IMR-90 (cell line): Measurements from ENCODE around the gene DCLK1. TPM values are rescaled to one million over a fixed set of nuclear protein-coding genes. Genes with fewer than 3 reads are reported as not detected.

ENCODE experiments used
- ATAC-seq: fragments of 200-7000 bp; cut with Tn5 transposase; 2 replicates; pipeline ENCODE4 v1.9.1; 2020; ENCODE audit warnings: low read depth, mild to moderate bottlenecking, moderate library complexity
- BruUV-seq: library from RNA; stranded (reverse); fragments of 400-500 nt; replicated peaks from 2 replicates; lab custom pipeline; 2021; lab: Mats Ljungman, UMichigan
- CTCF ChIA-PET: fragments of 300-600 bp; formaldehyde crosslinking; extraction: SDS; loops from one replicate; lab custom pipeline; 2021; ENCODE audit warnings: antibody characterized with exemption; lab: Yijun Ruan, JAX
- POLR2A ChIA-PET: fragments of 300-600 bp; sonication (Branson Sonifier 250); formaldehyde crosslinking; loops from one replicate; lab custom pipeline; 2022; ENCODE audit warnings: antibody characterized with exemption; ENCODE audit not compliant: unreplicated experiment; lab: Charles Lee
- DNase-seq: peaks from one replicate; pipeline ENCODE4 v3.0.0; 2013
- H2AFZ ChIP-seq: replicated peaks from 2 replicates; pipeline ENCODE3; 2013; ENCODE audit warnings: low read length, mild to moderate bottlenecking; ENCODE audit not compliant: poor library complexity
- H2AK5ac ChIP-seq: 2 replicates; pipeline ENCODE4 v1.6.1; 2013; ENCODE audit warnings: low read depth, low read length, inconsistent platforms
- H2AK9ac ChIP-seq: replicated peaks from 2 replicates; pipeline ENCODE3; 2013; ENCODE audit warnings: mild to moderate bottlenecking, low read depth, low read length, moderate library complexity; ENCODE audit not compliant: poor library complexity
- H2BK120ac ChIP-seq: 2 replicates; pipeline ENCODE4 v1.6.1; 2013; ENCODE audit warnings: low read depth, low read length, inconsistent platforms
- H2BK15ac ChIP-seq: 3 replicates; pipeline ENCODE4 v1.6.1; 2013; ENCODE audit warnings: low read depth, low read length, inconsistent platforms
- H2BK20ac ChIP-seq: 2 replicates; pipeline ENCODE4 v1.6.1; 2013; ENCODE audit warnings: low read depth, mild to moderate bottlenecking, inconsistent platforms, low read length, moderate library complexity
- H2BK5ac ChIP-seq: 2 replicates; pipeline ENCODE4 v1.6.1; 2013; ENCODE audit warnings: mild to moderate bottlenecking, low read depth, low read length, inconsistent platforms; ENCODE audit not compliant: poor library complexity, severe bottlenecking
- H3K14ac ChIP-seq: replicated peaks from 2 replicates; pipeline ENCODE4 v1.6.1; 2013; ENCODE audit warnings: low read depth, low read length, inconsistent platforms
- H3K18ac ChIP-seq: 2 replicates; pipeline ENCODE4 v1.6.1; 2013; ENCODE audit warnings: low read depth, low read length, control low read depth
- H3K23ac ChIP-seq: 2 replicates; pipeline ENCODE4 v1.6.1; 2013; ENCODE audit warnings: low read depth, low read length, inconsistent platforms
- H3K27ac ChIP-seq: 2 replicates; pipeline ENCODE4 v1.5.1; 2013; ENCODE audit warnings: mild to moderate bottlenecking, control low read depth, low read length; ENCODE audit not compliant: insufficient read depth
- H3K27me3 ChIP-seq: 2 replicates; pipeline ENCODE4 v1.6.1; 2013; ENCODE audit warnings: low read length; ENCODE audit not compliant: control insufficient read depth, insufficient read depth
- H3K36me3 ChIP-seq: 2 replicates; pipeline ENCODE4 v1.6.1; 2013; ENCODE audit warnings: low read length, mixed read lengths; ENCODE audit not compliant: control insufficient read depth, insufficient read depth
- H3K4ac ChIP-seq: 2 replicates; pipeline ENCODE4 v1.6.1; 2013; ENCODE audit warnings: low read depth, low read length, inconsistent platforms
- H3K4me1 ChIP-seq: 2 replicates; pipeline ENCODE4 v1.6.1; 2013; ENCODE audit warnings: low read length, mixed read lengths; ENCODE audit not compliant: control insufficient read depth, insufficient read depth
- H3K4me2 ChIP-seq: 2 replicates; pipeline ENCODE4 v1.6.1; 2013; ENCODE audit warnings: low read depth, mild to moderate bottlenecking, control low read depth, low read length, moderate library complexity
- H3K4me3 ChIP-seq: 2 replicates; pipeline ENCODE4 v1.5.1; 2013; ENCODE audit warnings: low read depth, mild to moderate bottlenecking, control low read depth, low read length, moderate library complexity; ENCODE audit not compliant: insufficient read depth
- H3K56ac ChIP-seq: 2 replicates; pipeline ENCODE4 v1.6.1; 2013; ENCODE audit warnings: low read length, inconsistent platforms; ENCODE audit not compliant: insufficient read depth; ENCODE audit errors: extremely low read depth
- H3K79me1 ChIP-seq, 2 experiments: 2 replicates each; pipeline ENCODE4 v1.6.1; 2013; ENCODE audit warnings: low read length in 2 of 2, inconsistent platforms in 1 of 2, low read depth in 1 of 2
- H3K9ac ChIP-seq: 2 replicates; pipeline ENCODE4 v1.6.1; 2013; ENCODE audit warnings: low read depth, low read length, control low read depth
- H3K9me1 ChIP-seq: 2 replicates; pipeline ENCODE4 v1.6.1; 2013; ENCODE audit warnings: low read length, inconsistent platforms; ENCODE audit not compliant: insufficient read depth
- H3K9me3 ChIP-seq: 2 replicates; pipeline ENCODE4 v1.6.1; 2013; ENCODE audit warnings: low read length; ENCODE audit not compliant: control insufficient read depth, insufficient read depth
- H4K20me1 ChIP-seq: 2 replicates; pipeline ENCODE4 v1.6.1; 2013; ENCODE audit warnings: low read length, inconsistent platforms; ENCODE audit not compliant: insufficient read depth
- H4K5ac ChIP-seq: 2 replicates; pipeline ENCODE4 v1.6.1; 2013; ENCODE audit warnings: mild to moderate bottlenecking, low read depth, low read length, control low read depth
- H4K8ac ChIP-seq, 2 experiments: 2 replicates each; pipeline ENCODE4 v1.6.1; 2013; ENCODE audit warnings: low read depth in 2 of 2, low read length in 2 of 2, control low read depth in 1 of 2, inconsistent platforms in 1 of 2
- H4K91ac ChIP-seq: 2 replicates; pipeline ENCODE4 v1.6.1; 2013; ENCODE audit warnings: low read depth, low read length, inconsistent platforms; ENCODE audit not compliant: insufficient read depth
- CHD1 ChIP-seq: IDR thresholded peaks from 2 replicates; pipeline ENCODE4 v1.6.1; 2012; ENCODE audit warnings: low read depth, low read length, improper control_type of control experiment
- FOS ChIP-seq: fragments of 150-350 bp; IDR thresholded peaks from 2 replicates; pipeline ENCODE4 v1.6.1; 2016; ENCODE audit warnings: low read depth, low read length
- NFE2L2 ChIP-seq: fragments of 150-350 bp; IDR thresholded peaks from 2 replicates; pipeline ENCODE4 v1.6.1; 2016; ENCODE audit warnings: low read depth, mild to moderate bottlenecking, low read length
- RAD21 ChIP-seq: IDR thresholded peaks from 2 replicates; pipeline ENCODE4 v1.6.1; 2012; ENCODE audit warnings: low read length, improper control_type of control experiment
- SMC3 ChIP-seq: fragments of 150-350 bp; IDR thresholded peaks from 2 replicates; pipeline ENCODE4 v1.6.1; 2016; ENCODE audit warnings: low read depth, mild to moderate bottlenecking, antibody characterized with exemption, low read length, moderate library complexity
- WGBS, 2 experiments: methylation state at CpG; one replicate each; pipeline versions ENCODE4 v1.1.5 to v1.1.7; 2013; ENCODE audit warnings: missing lambda C conversion rate in 2 of 2; ENCODE audit not compliant: insufficient read length in 1 of 2; ENCODE audit errors: extremely low coverage in 2 of 2; 5-methylcytosine and 5-hydroxymethylcytosine counted together
- dilution Hi-C: fragments of 300-500 bp; cut with HindIII; formaldehyde crosslinking; loops from one replicate; pipeline ENCODE4 v1.14.3; 2018; ENCODE audit warnings: low sequenced_read_pairs; ENCODE audit not compliant: unreplicated experiment
- in situ Hi-C: fragments of 300-500 bp; cut with MboI; formaldehyde crosslinking; loops from 3 replicates; pipeline ENCODE4 v1.14.3; 2019; ENCODE audit warnings: low sequenced_read_pairs, inconsistent platforms, mixed read lengths
- intact Hi-C: fragments of 100-400 bp; cut with micrococcal nuclease; formaldehyde crosslinking; loops from 2 replicates; pipeline ENCODE4 v1.10.0; 2022
- polyA plus RNA-seq, 3 experiments: library from polyadenylated mRNA; depleted of rRNA; stranded (reverse); fragments of >200 nt; gene quantifications; 2 replicates each; pipeline ENCODE4 v1.2.3, GENCODE V29; 2012; ENCODE audit warnings: low replicate concordance in 1 of 3
- total RNA-seq: library from RNA; depleted of rRNA; stranded (reverse); fragments of >200 nt; gene quantifications from 2 replicates; pipeline ENCODE4 v1.2.3, GENCODE V29; 2012

Gene DCLK1
- total and polyA plus RNA-seq, 2 of the 4 experiments (the other 2 are of a cell fraction), result under 0.01 to 0.02 TPM

- Histone ChIP-seq H4K5ac (no peak overlapping the region), H3K4me2 (no peak overlapping the region), H4K20me1 (no peaks in the 10 kb centered on the region), H3K18ac (no peak overlapping the region), H3K9me3 (no peaks in the 10 kb centered on the region), H3K4me1 (no peaks in the 10 kb centered on the region), H3K27me3 (no peaks in the 10 kb centered on the region; the same call in 1 of the 2 replicates), H2AFZ (no peak overlapping the region), H3K9ac (no peak overlapping the region), H2BK15ac (no peak overlapping the region), H3K23ac (no peak overlapping the region), H4K91ac (no peak overlapping the region), H3K36me3 (no peaks in the 10 kb centered on the region), H3K4me3 (no peak overlapping the region), H2BK20ac (no peak overlapping the region), H3K14ac (no peak overlapping the region), H3K79me1 (no peaks in the 10 kb centered on the region), H3K4ac (no peak overlapping the region), H2AK5ac (no peak overlapping the region), H3K9me1 (no peaks in the 10 kb centered on the region), H2BK5ac (no peak overlapping the region), H2AK9ac (no peak overlapping the region), H2BK120ac (no peak overlapping the region), H4K8ac (no peak overlapping the region), H3K27ac (no peak overlapping the region), H3K56ac (no peak overlapping the region)
- no TSS peak for BruUV-seq
- POLR2A ChIA-PET, result interaction anchor here (0.6 kb wide), 1 partner anchor 1874 kb away, joined by 3 read pairs; no protein-coding TSS in a partner anchor
- in situ Hi-C loops, result loop anchor here (10.0 to 25.0 kb wide), 3 partner anchors 229 to 742 kb away; no protein-coding TSS in a partner anchor
- ATAC-seq (no peak), DNase-seq (no peak)
- WGBS, 2 experiments, result no CpG with 5 or more reads among the region's 3 CpGs
- dilution Hi-C loops, result no loop called here
- TF ChIP-seq NFE2L2 (no peak), RAD21 (no peak), FOS (no peak), CHD1 (no peak), SMC3 (no peak)
- intact Hi-C loops, result loop anchor here (10.0 kb wide), 2 partner anchors 479 to 779 kb away; partner anchors contain the start of gene MAB21L1
- CTCF ChIA-PET, result interaction anchor here (0.6 to 1.6 kb wide), 4 partner anchors 10 to 412 kb away, joined by 3 to 9 read pairs (median 4); no protein-coding TSS in a partner anchor
These were observed 177.0 kb downstream of the DCLK1 start for GRCh38 chr13:35954207-35954560.
